ENCODE results near the gene PCARE.

The PCARE gene

DNA sequence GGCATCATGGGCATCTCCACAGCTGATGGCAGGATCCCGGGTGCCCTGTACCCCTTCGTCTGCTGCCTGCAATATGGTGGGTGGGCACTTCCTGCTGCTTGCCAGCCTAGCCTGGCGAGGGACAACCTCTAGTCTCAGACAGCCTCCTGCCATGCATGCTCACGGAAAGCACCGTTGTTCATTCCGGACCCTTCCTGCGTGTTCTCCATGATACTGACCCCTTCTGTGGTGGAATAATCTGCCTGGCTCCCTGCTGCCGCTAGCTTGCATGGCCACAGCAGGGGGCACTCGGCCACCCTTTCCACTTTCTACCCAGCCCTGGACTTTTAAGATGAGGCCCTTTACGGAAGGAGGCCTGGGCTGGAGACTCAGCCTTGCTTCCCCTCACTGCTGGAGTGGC is 12.0 kb downstream of the PCARE start:
- DNase-seq, result no peak

DNA sequence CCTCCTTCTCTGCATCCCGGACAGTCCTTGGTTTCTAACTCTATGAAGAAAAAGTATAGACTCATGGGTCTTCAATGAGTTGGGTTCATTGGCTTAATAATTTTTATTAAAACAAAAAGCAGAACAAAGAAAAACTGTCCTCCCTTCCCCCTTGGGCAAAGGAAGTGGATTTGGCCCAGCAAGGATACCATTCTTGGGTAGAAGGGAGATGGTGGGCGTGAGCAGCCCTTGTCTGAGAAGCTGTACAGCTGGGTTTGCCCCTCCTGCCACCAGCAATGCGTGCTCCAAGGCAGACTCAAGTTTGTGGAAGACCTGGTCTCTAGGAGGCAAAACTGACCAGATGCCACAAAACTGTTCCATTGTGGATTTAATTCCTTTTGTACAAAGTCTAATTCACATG is 12.7 kb downstream of the PCARE start:
- DNase-seq, result no peak

DNA sequence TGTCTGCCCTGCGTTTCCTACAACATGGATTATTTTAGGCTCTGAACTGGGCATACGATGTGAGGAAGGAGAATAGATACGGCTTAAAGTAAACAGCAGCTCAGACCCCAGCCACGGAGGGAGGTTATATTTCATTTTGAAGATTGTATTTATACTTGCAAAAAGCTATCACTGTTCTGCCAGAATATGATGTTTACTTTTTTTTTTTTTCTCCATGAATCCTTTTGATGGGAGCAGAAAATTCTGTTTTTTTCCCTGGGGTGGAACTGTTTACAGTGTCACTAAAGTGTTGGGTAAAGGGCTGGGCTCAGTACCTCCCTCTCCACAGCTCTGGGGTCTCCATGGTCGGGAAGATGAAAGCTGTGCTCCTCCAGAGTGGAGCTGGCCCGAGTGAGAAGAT is 13.1 kb downstream of the PCARE start:
- no peak for DNase-seq

DNA sequence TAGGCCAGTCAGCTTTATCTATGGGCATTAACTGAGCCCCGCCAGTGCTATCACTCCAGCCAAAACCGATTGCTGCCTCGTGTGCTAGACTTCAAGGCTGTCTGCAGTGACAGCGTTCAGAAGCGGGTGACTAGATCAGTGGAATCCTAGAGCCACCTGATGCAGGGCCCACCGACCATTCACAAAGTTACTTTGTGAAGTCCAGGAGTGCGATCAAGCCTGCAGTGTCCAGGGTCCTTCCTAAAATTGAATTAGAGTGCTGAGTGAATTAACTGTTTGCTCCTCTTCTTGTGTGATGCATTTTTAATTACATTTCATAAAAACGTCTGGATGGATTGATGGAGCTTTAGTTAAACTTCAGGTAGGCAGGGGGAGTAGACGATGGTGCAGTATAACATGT is 13.9 kb downstream of the PCARE start:
- no peak for DNase-seq

DNA sequence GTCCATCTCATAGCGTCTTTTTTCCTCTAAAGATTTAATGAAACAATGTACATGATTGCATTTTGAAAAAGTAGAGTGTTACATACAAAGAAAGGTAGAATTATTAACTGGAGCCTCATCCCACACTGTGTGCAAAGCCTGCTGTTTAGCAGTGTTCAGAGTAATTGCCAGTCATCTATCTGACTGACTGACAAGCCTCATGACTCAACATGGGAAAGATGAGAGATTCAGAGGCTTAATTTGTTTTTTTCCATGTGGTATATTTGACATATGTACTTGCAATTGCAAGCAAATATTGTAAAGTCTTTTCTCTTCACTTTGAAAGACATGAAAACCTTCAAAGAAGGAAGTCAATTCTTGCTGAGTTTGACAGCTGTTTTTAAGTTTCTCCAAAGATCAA is 14.7 kb downstream of the PCARE start:
- DNase-seq, result no peak

DNA sequence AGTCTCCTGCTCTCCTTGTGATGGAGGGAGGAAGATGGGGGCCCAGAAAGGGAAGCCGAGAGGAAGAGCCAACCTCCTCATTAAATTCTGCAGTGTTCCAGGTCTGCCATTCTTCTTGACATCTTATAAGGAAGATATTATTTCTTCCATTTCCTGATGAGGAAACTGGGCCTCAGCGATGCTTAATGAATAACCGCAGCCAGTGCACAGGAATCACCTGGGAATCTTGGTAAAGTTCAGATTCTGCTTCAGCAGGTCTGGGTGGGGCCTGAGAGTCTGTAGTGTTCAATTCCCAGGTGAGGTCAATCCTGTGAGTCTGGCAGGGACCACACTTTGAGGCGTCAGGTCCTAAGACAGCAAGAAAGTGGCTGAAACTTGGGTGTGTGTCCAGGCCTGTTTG is 17.3 kb downstream of the PCARE start:
- no peak for DNase-seq

DNA sequence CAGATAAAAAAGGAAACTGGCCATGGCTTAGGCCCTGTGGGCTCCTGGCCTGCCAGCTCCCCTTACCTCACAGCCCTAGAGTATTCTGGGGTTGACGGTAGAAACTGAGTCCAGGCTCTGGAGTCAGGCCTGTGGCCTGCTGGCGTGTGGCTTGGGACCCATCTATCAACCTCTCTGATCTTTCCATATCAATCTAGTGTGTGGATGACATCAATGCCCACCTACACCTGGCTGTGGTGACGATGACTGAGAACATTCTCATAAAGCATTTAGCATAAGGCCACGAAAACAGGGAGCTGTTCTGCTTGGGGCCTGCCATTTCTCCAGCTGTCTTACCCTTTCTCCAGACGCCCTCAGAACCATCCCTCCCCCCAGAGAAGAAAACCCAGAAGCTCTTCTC is 17.9 kb downstream of the PCARE start:
- DNase-seq, result no peak

DNA sequence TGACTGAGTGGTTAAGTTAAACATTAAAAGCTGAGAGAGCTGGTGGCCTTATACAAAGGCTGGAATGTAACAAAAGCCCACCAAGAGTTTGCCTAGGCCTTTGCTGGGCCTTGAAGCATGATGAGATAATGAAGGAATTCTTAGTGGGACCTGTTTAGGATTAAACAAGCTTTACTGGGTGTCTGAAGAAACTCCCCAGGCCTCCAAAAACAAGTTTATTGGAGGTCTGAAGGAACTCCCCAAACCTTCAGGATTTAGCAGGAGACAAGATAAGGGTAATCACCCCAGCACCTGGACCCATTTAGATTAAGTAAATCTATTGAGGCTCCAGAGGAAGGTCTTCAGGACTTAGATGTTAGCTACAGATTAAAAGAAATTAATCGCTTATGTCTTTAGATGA is 18.7 kb downstream of the PCARE start:
- no peak for DNase-seq

DNA sequence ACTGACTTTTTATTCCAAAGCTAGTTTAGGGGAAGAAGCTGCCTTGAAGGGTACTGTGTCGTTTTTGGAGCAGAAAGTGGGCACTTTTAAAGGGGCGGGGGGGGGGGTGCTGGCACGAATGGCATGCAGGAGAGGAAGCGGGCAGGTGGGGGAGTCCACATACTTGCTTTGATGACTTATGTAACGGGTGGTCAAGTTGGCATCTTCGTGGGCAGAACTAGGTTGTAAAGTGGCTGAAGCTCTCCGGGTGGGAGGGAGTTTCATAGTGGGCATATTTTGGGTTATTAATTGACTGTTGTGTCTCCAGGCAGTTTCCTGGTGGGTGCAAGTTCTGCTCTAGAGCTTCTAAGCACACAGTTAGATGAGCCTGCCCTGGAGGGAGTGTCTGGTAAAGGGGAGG is 19.9 kb downstream of the PCARE start:
- no peak for DNase-seq

DNA sequence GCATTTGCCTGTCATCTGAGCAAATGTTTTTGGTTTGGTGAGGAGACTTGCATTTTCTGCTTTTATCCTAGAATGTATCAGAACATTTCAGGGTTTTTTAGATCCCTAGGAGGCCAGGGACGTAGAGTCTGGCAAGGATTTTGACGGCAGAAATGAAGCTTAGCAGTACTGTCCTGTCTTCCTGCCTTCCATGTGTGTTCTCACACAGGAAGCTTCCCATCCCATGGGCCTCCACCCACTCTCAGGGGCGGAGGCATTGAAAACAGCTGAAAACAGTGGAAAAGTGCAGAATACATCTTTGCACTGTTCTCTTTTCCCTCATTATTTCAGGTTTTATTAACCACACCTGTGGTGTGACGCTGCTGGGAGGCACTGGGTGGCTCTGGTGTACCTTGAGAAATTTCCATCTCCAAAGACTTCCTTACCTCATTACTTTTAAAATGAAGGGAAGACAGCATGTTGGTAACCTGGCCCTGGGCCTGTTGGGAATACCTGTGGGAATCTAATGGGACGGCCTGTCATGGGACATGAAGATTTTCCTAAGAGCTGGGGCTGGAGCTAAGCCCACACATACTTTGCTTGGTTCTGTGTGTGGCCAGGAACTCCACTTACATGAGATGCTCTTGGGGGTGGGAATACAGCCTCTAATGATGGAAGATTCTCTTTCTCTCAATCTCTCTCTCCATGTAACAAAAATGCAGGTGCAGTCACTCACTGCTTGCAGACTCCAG is 20.5 kb downstream of the PCARE start:
- DNase-seq, result no peak

DNA sequence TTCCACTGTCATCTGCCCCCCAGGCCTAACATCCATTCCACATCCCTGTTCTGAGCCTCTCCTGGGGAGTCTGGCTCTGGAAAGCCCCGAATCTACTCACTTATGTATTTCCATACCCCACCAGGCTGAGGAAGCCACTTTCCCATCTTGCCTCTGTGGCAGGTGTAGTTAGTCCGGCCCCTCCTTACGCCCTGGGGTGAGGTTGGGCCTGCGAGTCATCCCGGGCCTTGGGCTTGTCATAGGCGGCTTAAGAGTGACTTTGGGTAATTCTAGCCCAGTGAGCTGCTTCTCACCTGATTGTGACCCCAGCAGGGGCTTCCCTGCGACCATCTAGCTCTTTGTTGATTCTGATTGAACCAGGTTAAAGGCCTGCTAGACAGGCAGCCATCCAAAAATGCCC is 21.1 kb downstream of the PCARE start:
- DNase-seq, result no peak

DNA sequence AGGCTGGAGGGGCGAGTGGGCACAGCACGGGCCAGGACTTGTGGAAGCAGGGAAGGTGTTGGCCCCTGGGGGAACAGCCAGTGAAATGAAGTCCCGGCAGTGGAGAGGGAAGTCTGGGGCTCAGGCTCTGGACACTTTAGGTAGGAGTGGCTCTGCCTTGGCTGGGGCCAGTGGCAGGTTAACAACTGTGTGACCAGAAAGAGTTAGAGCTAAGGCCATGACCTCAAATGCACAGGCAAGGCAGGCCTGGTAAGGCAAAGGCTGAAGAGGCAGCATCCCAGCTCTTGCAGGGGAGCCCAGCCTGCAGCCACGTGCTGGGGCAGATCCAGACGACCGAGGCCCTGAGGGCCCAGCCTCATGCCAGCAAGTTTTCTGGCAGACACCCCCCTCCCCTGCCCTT is 21.5 kb downstream of the PCARE start:
- DNase-seq, result no peak

DNA sequence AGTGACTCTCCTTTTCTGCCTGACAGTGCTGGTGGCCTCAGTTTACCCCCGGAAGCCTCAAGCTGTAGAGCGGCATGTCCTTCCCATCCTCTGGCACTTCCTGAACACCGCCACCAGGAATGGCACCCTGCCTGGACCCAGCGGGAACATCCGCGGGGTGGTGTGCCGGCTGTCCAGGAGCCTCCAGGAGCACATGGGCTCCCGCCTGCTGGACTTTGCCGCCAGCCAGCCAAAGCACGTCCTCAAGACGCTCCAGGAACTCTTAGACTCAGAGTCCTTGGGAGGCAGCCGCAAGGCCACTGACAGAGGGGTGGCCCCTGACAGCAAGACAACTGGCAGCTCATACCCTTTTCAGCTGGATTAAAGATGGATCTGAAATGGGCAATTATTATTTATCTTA is 22.6 kb downstream of the PCARE start:
- no peak for DNase-seq

DNA sequence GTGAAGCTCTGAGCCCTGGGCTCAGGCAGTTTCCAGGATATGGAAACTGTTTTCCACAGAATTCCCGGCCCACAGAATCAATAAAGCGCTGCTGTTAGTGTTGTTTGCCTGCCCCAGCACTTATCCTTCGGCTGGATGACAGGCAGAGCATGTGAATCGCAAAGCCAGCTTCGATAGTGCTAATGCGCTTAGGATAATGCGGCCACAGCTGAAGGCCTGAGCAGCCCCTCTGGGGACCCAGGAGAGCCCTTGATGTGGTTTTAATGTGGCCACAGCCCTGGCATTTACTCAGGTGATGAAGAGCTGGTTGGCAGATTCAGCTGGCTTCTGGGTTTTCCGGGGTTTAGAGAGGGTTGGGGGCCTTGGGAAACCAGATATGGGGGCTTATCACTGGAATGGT is 23.7 kb downstream of the PCARE start:
- DNase-seq, result no peak

DNA sequence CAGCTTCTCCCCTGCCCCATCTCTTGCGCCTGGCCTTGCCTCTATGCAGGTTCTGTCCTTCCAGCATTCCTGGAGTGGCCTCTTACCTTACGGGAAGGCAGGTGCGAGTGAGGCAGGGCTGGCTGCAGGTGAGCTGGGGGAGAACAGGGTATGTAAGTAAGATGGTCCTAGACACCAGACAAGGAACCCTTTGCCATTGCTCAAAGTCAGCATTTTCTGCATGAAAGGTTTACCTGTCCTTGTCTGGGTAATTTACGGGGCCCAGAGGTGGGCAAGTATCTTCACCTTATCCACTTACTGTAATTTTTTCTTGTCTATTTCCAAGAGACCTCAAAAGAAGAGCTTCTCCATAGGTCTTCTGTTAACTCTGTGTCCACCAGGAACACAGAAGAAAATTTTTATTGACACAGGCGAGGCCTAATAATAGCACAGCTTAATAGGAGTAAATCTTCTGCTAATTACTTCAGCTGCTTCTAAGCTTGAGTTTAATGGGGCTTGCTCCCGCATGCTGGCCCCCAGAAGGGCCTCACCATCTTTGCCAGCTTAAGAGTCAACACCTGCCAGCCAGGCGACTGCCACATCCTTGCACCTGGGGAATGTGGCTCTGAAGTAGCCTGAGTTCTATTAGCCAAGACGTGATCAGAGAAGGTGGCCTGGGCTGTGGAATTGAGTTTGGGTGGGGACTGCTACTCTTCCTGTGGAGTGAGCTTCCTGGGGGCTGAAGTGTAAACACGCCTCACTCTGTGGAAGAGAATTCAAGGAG is 27.1 kb downstream of the PCARE start:
- no peak for DNase-seq

DNA sequence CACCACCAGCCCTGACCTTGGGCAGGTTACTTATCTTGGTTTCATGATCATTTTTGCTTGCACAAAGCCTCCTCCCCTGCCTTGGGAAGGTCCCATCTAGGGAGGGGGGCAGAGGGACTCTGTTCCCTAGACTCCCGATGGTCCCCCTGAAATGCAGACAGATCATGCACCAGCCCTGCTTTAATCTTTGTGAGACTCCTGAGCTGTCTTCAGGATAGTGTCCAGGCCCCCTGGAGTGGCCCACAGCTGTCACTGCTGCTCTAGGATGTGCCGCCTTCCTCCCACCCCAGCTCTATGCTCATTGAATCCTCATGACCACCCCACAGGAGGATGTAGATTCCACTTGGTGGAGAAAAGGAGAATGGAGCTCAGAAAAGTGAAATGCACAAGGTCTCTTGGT is 28.0 kb downstream of the PCARE start:
- DNase-seq, result no peak

DNA sequence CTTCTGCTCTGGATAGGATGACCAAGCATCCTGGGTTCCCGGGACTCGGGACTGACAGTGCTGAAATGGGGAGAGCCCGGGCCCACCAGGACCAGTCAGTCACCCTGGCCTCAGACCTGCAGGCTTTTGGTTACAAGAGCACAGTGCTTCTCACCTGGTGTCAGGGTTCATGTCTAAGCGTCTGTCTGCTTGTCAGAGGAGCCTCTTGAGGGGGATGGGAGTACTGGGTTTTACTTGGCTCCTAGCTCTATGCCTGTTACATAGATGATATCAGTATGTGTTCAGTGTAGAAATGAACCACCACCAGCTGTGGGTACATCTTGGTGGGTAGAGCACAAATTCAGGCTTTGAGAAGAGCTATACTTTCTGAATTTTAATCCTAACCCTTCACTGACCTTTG is 29.9 kb downstream of the PCARE start:
- no peak for DNase-seq

DNA sequence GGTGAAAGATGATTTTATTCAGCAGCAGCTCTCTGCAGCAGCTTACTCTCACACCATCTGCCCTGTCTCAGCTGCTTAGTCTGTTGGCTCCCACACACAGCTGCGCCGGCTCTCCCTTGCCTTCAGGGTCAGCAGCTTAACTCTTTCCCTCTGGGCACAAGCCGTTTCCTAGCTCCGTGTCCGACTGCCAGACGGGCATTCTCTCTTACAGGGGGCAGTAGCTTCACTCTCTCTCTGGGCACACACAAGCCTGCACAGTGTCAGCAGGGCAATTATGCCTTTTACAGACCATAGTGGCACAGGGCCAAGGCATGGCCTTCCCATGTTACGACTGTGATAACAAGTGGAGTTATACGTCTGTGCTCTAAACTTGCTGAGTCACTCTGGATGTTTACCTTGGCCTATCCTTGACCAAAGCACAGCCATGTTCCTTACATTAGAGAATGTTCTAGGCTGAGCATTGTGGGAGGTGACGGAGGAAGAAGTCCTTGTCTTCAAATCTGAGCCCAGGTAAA is 31.7 kb downstream of the PCARE start:
- DNase-seq, result no peak

DNA sequence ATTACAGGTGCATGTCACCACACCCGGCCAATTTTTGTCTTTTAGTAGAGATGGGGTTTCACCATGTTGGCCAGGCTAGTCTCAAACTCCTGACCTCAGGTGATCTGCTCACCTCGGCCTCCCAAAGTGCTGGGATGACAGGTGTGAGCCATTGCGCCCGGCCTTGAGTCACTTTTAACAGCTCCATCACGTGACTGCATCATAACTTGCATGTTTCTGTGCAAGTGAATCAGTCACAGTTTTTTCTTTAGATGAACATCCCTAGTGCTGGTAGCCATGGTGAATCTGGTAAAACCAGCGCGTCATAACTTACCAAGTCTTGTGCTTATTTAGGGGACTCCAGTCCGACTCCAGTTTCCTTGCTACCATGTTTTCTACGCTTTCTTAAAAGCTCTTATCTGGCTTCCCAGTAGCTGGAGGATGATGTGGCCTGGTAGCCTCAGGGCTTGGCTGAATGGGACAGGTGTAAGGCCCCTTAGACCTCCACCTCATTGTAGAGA is 33.1 kb downstream of the PCARE start:
- no peak for DNase-seq

DNA sequence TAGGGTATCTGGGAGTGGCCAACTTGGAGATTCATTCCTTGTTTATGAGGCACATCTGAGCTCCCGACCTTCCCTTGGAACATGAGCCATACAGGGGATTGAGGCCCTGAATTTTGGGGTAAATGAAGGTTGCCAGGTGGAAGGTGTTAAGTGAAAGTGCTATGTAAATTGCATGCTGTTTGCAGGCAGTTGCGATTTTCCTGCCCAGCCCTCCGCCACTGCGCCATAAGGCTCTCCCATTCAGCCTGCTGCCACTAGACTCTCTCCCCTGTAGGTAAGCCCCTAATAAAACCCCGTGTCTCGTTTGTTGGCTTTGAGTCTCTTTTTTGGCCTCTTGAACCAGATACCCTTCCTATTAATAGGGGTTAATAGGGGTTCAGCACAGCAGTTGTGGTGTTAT is 33.8 kb downstream of the PCARE start:
- DNase-seq, result no peak

DNA sequence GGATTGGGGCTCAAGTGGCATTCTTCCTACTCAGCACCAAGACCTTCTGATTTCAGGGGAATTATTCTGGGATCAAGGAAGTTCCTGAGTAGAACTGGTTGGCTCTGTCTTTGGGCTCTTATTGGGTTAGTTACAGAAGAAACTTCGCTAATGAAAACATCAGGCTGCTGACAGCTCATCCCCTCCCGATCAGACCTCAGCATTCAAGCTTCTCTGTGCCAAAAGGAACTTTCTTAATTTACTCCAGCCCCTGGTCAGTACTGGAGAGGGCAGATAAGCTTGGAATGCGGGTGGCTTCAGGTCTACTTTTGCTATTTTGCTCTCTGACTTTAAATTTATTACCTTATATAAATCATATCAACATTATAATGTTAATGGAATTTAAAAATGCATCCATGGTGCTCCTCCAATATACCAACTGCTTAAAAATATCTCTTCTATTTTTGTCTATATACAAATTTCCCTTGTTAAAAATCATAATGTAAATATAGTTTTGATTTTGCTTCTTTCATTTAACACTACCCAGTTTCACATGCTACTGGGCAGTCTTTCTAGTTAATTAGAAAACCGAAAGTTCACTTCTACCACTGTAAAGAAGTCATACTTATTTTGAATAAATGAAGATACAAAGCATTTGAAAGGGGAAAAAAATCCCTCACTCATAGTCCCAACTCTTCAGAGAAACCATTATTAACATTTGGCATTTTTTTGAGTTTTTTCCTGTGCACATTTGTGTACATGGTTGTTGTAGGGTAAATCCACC is 34.4 kb downstream of the PCARE start:
- DNase-seq, result no peak

DNA sequence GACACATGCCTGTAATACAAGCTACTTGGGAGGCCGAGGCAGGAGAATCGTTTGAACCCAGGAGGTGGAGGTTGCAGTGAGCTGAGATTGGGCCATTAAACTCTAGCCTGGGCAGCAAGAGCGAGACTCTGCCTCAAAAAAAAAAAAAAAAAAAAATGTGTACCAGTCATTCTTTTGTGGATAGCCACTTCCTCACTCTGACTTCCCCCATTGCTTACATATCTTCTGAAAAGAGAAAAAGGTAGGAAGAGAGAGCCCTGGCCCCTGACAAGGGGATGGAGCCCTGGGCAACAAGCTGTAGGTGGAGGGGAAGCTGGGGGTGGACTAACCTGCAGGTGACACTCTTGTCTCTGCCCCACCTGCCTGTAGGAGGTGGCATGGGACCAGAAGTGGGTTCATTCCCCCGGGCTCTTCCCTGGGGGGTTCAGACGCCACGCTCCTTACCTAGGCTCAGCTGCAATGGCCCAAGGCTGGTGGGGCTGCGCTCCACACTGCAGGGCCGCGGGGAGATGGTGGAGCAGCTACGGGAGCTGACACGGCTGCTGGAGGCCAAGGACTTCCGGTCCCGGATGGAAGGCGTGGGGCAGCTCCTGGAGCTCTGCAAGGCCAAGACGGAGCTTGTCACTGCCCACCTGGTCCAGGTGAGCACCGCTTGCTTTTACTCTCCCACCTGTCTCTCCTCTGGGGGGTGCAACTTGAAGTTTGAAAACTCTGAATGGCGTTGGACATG is 39.1 kb downstream of the PCARE start:
- no peak for DNase-seq

DNA sequence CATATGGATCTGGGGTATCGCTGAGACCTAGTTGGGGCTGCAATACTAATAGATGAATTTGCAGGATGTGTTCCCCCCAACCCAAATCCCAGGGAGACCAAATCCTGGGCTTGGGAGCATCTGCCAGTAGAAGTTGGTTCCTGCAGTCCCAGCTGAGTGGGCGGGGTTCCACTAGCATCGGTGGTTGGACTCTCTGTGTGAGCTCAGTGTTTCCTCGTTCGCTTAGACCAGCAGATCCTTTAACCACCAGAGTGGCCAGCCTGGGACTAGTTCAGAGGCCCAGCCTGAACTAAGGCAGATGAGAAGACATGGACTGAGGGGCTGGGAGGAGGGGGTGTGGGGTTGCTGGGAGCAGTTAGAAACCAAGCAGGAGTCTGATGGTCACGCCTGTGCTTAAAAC is 40.7 kb downstream of the PCARE start:
- no peak for DNase-seq
